Karpas-422 (cell line): Measurements from ENCODE around the gene SPAG9. TPM values are rescaled to one million over a fixed set of nuclear protein-coding genes. Genes with fewer than 3 reads are reported as not detected.

Experiments
- DNase-seq: peaks from one replicate; pipeline ENCODE4 v3.0.0-alpha.2; 2015
- H2AFZ ChIP-seq: fragments of 200-600 bp; sonication (generic); 2 replicates; pipeline ENCODE4 v1.6.1; 2014; ENCODE audit warnings: antibody characterized with exemption, low read length, mixed read lengths
- H3K27ac ChIP-seq: fragments of 200-600 bp; sonication (generic); 2 replicates; pipeline ENCODE4 v1.5.1; 2014; ENCODE audit warnings: mild to moderate bottlenecking, low read length, moderate library complexity
- H3K27me3 ChIP-seq: fragments of 200-600 bp; sonication (generic); 2 replicates; pipeline ENCODE4 v1.6.1; 2014; ENCODE audit warnings: low read length, mixed read lengths
- H3K36me3 ChIP-seq: fragments of 200-600 bp; sonication (generic); 2 replicates; pipeline ENCODE4 v1.6.1; 2014; ENCODE audit warnings: low read length, mixed read lengths; ENCODE audit not compliant: insufficient read depth
- H3K4me1 ChIP-seq: fragments of 200-600 bp; sonication (generic); 2 replicates; pipeline ENCODE4 v1.6.1; 2014; ENCODE audit warnings: mild to moderate bottlenecking, low read length, mixed read lengths
- H3K4me2 ChIP-seq: fragments of 200-600 bp; sonication (generic); 2 replicates; pipeline ENCODE4 v1.6.1; 2014; ENCODE audit warnings: low read length, low read depth, mild to moderate bottlenecking; ENCODE audit not compliant: poor library complexity, severe bottlenecking
- H3K4me3 ChIP-seq: fragments of 200-600 bp; sonication (generic); 2 replicates; pipeline ENCODE4 v1.5.1; 2014; ENCODE audit warnings: mild to moderate bottlenecking, antibody characterized with exemption, low read length, mixed read lengths
- H3K79me2 ChIP-seq: fragments of 200-600 bp; sonication (generic); 2 replicates; pipeline ENCODE4 v1.6.1; 2014; ENCODE audit warnings: mild to moderate bottlenecking, low read length, mixed read lengths
- H3K9ac ChIP-seq: fragments of 200-600 bp; sonication (generic); 2 replicates; pipeline ENCODE4 v1.6.0; 2014; ENCODE audit warnings: low read length
- H3K9me2 ChIP-seq: fragments of 200-600 bp; sonication (generic), shearing (Covaris generic); replicated peaks from 2 replicates; pipeline ENCODE4 v1.6.0; 2014; ENCODE audit warnings: mild to moderate bottlenecking, low read length, moderate library complexity; ENCODE audit not compliant: insufficient read depth
- H3K9me3 ChIP-seq: fragments of 300-700, 200-600 bp; sonication (generic); 2 replicates; pipeline ENCODE4 v1.6.1; 2014; ENCODE audit warnings: low read length, mixed read lengths
- H4K20me1 ChIP-seq: fragments of 200-600 bp; sonication (generic); 2 replicates; pipeline ENCODE4 v1.6.1; 2014; ENCODE audit warnings: mild to moderate bottlenecking, antibody characterized with exemption, low read length, low read depth; ENCODE audit not compliant: insufficient read depth
- total RNA-seq: library from RNA; depleted of rRNA; stranded (reverse); fragments of >200 nt; shearing (Covaris generic); gene quantifications from 2 replicates; pipeline ENCODE4 v1.2.3, GENCODE V29; 2014; ENCODE audit warnings: low replicate concordance

SPAG9 gene
- total RNA-seq, 1 experiment from 2014 or later: 62.4 TPM

DNA sequence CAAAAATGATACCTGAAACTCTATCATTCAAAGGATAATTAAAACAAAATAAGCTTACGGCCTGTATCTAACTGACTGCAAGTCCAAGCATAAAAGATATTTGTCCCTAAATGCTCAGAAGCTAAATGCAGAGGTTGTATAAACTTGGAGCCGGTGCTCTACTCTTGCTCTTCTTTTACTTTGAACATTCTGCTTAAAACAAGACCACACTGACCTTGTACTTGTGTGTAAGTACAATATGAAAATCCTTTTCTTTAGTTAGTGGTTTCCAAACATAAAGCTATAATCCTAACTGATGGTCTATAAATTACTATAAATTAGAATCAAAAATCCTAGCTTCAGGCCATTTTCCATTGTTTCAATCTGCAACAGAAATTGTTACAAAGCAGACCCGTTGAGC lies 74.6 kb downstream of the SPAG9 start:
- Histone ChIP-seq H3K4me2 (no peak overlapping the region), H2AFZ (no peak overlapping the region), H3K9me3 (no peaks in the 10 kb centered on the region), H3K27ac (peak overlapping the region; percentile 14; the same call in 1 of the 2 replicates), H3K4me3 (no peak overlapping the region), H3K27me3 (no peaks in the 10 kb centered on the region), H3K9me2 (no peaks in the 10 kb centered on the region), H4K20me1 (no peaks in the 10 kb centered on the region), H3K36me3 (0 out of 2 replicates have a peak, but pooled peaks cover 3% of the 10 kb centered on the region), H3K79me2 (peaks cover 90% of the 10 kb centered on the region), H3K9ac (no peak overlapping the region), H3K4me1 (peaks cover 51% of the 10 kb centered on the region)
- DNase-seq: no peak

DNA sequence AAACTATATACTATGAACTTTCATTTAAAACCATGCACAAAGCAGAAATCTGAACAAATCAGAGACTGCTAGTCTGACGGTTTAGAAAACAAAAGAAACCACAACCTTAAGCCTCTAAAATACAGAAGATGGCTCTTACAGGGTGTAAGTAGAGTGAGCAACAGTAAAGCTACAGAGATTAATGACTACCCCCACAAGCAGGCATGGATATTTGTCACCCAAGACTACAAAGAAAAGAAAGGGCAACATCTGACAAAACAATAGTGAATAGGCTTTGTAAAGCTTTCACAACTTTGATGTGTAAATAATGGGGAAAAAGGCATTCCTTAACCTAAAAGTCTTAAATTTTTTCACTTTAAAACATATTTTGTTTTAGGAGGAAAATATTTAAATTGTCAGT lies 75.0 kb downstream of the SPAG9 start:
- Histone ChIP-seq H2AFZ (no peak overlapping the region), H3K27ac (peak overlapping the region; percentile 14; the same call in 1 of the 2 replicates), H3K4me3 (no peak overlapping the region), H3K36me3 (0 out of 2 replicates have a peak, but pooled peaks cover 3% of the 10 kb centered on the region), H3K4me1 (peaks cover 47% of the 10 kb centered on the region), H3K79me2 (peaks cover 90% of the 10 kb centered on the region), H3K9ac (no peak overlapping the region), H3K4me2 (no peak overlapping the region), H4K20me1 (no peaks in the 10 kb centered on the region), H3K9me3 (no peaks in the 10 kb centered on the region), H3K9me2 (no peaks in the 10 kb centered on the region), H3K27me3 (no peaks in the 10 kb centered on the region)
- no peak for DNase-seq

- Histone ChIP-seq H3K36me3 (0 out of 2 replicates have a peak, but pooled peaks cover 3% of the 10 kb centered on the region), H3K9me3 (no peaks in the 10 kb centered on the region)
These were observed 75.7 kb downstream of the SPAG9 start for GRCh38 chr17:51044976-51045375.

DNA sequence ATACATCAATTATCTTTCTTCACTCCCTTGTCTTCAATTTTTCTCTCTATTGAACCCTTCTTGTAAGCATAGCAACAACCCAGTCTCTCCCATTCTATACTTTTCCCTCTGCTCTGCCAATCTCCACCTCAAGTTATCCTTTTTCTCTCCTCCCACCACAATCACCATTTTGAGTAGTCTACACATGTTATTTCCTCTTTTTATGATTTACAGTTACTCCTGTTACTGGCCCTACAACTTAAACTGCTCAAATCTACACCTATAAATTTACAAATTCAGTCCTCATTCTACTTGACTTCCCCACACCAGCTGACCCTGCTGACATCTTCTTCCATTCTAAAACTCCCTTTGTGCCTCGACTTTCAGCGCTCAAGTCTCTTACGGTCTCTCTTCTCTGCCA lies 84.6 kb downstream of the SPAG9 start:
- peaks cover 36% of the 10 kb centered on the region for H3K4me1 ChIP-seq
- 0 out of 2 replicates have a peak, but pooled peaks cover 4% of the 10 kb centered on the region for H3K36me3 ChIP-seq
- H3K79me2 ChIP-seq: peaks cover 58% of the 10 kb centered on the region
- H3K9me2 ChIP-seq: no peaks in the 10 kb centered on the region
- H3K4me3 ChIP-seq: no peak overlapping the region
- no peak overlapping the region for H3K4me2 ChIP-seq
- H4K20me1 ChIP-seq: no peaks in the 10 kb centered on the region
- H2AFZ ChIP-seq: no peak overlapping the region
- peak overlapping the region; percentile 5; the same call in 1 of the 2 replicates for H3K27ac ChIP-seq
- H3K27me3 ChIP-seq: no peaks in the 10 kb centered on the region
- no peak overlapping the region for H3K9ac ChIP-seq
- DNase-seq: no peak
- no peaks in the 10 kb centered on the region for H3K9me3 ChIP-seq

More at GRCh38 chr17:51044976-51045375, 75.7 kb downstream of the SPAG9 start:
- no peaks in the 10 kb centered on the region for H4K20me1 ChIP-seq
- no peak overlapping the region for H3K4me2 ChIP-seq
- no peak overlapping the region for H3K4me3 ChIP-seq
- no peak for DNase-seq
- H3K9ac ChIP-seq: no peak overlapping the region
- H3K27ac ChIP-seq: no peak overlapping the region
- no peaks in the 10 kb centered on the region for H3K9me2 ChIP-seq
- H3K79me2 ChIP-seq: peaks cover 91% of the 10 kb centered on the region
- H3K4me1 ChIP-seq: peaks cover 40% of the 10 kb centered on the region
- no peak overlapping the region for H2AFZ ChIP-seq
- no peaks in the 10 kb centered on the region for H3K27me3 ChIP-seq

DNA sequence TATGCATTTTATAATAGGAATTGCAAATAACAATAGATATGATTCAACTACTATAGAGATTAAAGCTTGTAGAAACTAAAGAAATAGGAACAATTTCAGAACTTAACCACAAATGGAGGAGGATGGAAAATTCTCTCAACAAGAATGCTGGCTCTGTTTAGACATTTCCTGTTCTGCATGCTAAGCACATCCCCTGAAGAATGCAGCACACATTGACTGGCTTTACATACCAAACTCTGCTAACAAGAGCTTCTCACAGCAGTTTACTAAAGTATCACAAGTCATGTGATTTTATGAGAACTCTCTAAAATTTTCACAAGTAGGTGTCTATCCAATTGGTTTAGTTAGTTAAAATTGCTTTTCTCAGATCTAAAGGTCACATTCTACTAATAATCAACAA lies 85.2 kb downstream of the SPAG9 start:
- no peak overlapping the region for H3K4me2 ChIP-seq
- H3K9me3 ChIP-seq: no peaks in the 10 kb centered on the region
- peak overlapping the region; percentile 5; the same call in 1 of the 2 replicates for H3K27ac ChIP-seq
- no peaks in the 10 kb centered on the region for H3K9me2 ChIP-seq
- no peaks in the 10 kb centered on the region for H3K27me3 ChIP-seq
- H2AFZ ChIP-seq: no peak overlapping the region
- H3K9ac ChIP-seq: no peak overlapping the region
- no peak for DNase-seq
- peaks cover 56% of the 10 kb centered on the region for H3K79me2 ChIP-seq
- 0 out of 2 replicates have a peak, but pooled peaks cover 4% of the 10 kb centered on the region for H3K36me3 ChIP-seq
- H3K4me1 ChIP-seq: peaks cover 43% of the 10 kb centered on the region
- no peak overlapping the region for H3K4me3 ChIP-seq
- no peaks in the 10 kb centered on the region for H4K20me1 ChIP-seq

GRCh38 chr17:51034800-51035199 lies 85.9 kb downstream of the SPAG9 start:
- Histone ChIP-seq H3K79me2 (peaks cover 56% of the 10 kb centered on the region), H3K36me3 (0 out of 2 replicates have a peak, but pooled peaks cover 4% of the 10 kb centered on the region), H3K9me2 (no peaks in the 10 kb centered on the region), H4K20me1 (no peaks in the 10 kb centered on the region), H3K9ac (no peak overlapping the region), H3K27me3 (no peaks in the 10 kb centered on the region), H3K9me3 (no peaks in the 10 kb centered on the region), H2AFZ (no peak overlapping the region), H3K27ac (no peak overlapping the region), H3K4me3 (no peak overlapping the region), H3K4me1 (peaks cover 49% of the 10 kb centered on the region), H3K4me2 (no peak overlapping the region)
- no peak for DNase-seq

DNA sequence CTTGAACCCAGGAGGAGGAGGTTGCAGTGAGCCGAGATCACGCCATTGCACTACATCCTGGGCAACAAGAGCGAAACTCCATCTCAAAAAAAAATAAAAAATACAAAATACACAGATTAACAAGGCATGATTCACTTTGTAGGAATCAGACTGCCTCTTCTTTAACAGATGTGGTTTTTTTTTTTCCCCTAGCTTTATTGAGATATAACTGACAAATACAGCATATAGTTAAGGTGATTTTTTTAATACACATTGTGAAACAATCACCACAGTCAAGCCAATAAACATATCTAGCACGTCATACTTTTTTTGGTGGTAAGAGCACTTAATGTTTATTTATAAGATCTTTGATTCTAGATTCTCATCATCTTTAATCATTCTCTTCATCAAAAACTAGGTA lies 87.8 kb downstream of the SPAG9 start:
- Histone ChIP-seq H3K36me3 (0 out of 2 replicates have a peak, but pooled peaks cover 4% of the 10 kb centered on the region), H3K79me2 (peaks cover 58% of the 10 kb centered on the region), H3K9ac (no peak overlapping the region), H3K4me3 (no peak overlapping the region), H3K9me3 (no peaks in the 10 kb centered on the region), H2AFZ (no peak overlapping the region), H3K4me1 (peaks cover 47% of the 10 kb centered on the region), H3K27me3 (no peaks in the 10 kb centered on the region), H4K20me1 (no peaks in the 10 kb centered on the region), H3K27ac (no peak overlapping the region), H3K9me2 (no peaks in the 10 kb centered on the region), H3K4me2 (no peak overlapping the region)
- DNase-seq: no peak

DNA sequence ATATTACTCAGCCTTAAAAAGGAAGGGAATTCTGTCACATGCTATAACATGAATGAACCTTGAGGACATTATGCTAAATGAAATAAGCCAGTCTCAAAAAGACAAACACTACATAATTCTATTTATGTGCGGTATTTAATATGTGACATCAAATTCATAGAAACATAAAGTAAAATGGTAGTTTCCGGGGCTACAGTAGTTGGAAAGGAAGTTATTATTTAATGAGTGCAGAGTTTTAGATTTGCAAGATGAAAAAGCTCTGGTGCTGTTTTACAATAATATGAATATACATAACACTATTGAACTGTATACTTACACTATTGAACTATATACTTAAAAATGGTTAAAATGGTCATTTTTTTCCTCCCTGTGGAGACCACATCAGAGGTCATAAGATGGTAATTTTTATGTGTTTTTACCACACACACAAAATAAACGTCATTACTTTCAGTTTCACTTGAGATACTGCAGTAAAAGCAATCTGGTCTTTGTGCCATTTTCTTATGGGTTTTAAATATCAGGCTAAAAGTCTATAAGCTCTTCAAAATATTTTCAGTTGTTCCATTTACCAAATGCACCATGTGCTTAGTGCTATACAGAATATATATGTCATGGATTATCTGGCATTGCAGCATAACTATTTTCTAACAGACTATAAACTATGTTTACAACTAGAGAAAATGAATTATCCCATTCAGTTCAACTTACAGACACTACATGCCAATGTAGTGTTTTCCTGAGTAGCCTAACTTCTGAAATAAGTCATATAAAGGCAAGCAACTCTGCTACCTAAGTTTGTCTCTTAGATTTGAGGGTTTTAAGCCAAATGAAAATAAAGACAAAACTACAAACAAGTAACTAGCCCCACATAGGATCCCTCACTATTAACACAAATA lies 90.9 kb downstream of the SPAG9 start:
- H3K27me3 ChIP-seq: no peaks in the 10 kb centered on the region
- H3K9me3 ChIP-seq: no peaks in the 10 kb centered on the region
- H3K4me3 ChIP-seq: peak overlapping the region; percentile 22
- H3K9me2 ChIP-seq: no peaks in the 10 kb centered on the region
- peak overlapping the region; percentile 58 for H3K4me2 ChIP-seq
- peak; percentile 54 for DNase-seq
- H3K27ac ChIP-seq: peak overlapping the region; percentile 37; the same call in 1 of the 2 replicates
- H3K4me1 ChIP-seq: peaks cover 35% of the 10 kb centered on the region
- peak overlapping the region; percentile 24; the same call in 1 of the 2 replicates for H3K9ac ChIP-seq
- H2AFZ ChIP-seq: no peak overlapping the region
- H3K36me3 ChIP-seq: 0 out of 2 replicates have a peak, but pooled peaks cover 4% of the 10 kb centered on the region
- peaks cover 63% of the 10 kb centered on the region for H3K79me2 ChIP-seq
- no peaks in the 10 kb centered on the region for H4K20me1 ChIP-seq
